ENCODE results near the gene DEFB132. TPM values are rescaled to one million over a fixed set of nuclear protein-coding genes. Genes with fewer than 3 reads are reported as not detected.

The DEFB132 gene
- total and polyA plus RNA-seq, 2 of the 13 experiments (the other 11 are each of a cell fraction or from before 2014, with no cell fraction given): not detected

DNA sequence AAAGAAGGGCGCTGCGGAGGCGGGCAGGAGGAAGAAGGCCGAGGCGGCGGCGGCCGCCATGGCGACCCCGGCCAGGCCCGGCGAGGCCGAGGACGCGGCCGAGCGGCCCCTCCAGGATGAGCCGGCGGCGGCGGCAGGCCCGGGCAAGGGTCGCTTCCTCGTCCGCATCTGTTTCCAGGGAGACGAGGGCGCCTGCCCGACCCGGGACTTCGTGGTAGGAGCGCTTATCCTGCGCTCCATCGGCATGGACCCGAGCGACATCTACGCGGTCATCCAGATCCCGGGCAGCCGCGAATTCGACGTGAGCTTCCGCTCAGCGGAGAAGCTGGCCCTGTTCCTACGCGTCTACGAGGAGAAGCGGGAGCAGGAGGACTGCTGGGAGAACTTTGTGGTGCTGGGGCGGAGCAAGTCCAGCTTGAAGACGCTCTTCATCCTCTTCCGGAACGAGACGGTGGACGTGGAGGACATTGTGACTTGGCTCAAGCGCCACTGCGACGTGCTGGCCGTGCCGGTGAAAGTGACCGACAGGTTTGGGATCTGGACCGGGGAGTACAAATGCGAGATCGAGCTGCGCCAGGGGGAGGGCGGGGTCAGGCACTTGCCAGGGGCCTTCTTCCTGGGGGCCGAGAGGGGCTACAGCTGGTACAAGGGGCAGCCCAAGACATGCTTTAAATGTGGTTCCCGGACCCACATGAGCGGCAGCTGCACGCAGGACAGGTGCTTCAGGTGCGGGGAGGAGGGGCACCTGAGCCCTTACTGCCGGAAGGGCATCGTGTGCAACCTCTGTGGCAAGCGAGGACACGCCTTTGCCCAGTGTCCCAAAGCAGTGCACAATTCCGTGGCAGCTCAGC lies 40.6 kb downstream of the DEFB132 start (continued):
- TF ChIP-seq, protein P1, sequence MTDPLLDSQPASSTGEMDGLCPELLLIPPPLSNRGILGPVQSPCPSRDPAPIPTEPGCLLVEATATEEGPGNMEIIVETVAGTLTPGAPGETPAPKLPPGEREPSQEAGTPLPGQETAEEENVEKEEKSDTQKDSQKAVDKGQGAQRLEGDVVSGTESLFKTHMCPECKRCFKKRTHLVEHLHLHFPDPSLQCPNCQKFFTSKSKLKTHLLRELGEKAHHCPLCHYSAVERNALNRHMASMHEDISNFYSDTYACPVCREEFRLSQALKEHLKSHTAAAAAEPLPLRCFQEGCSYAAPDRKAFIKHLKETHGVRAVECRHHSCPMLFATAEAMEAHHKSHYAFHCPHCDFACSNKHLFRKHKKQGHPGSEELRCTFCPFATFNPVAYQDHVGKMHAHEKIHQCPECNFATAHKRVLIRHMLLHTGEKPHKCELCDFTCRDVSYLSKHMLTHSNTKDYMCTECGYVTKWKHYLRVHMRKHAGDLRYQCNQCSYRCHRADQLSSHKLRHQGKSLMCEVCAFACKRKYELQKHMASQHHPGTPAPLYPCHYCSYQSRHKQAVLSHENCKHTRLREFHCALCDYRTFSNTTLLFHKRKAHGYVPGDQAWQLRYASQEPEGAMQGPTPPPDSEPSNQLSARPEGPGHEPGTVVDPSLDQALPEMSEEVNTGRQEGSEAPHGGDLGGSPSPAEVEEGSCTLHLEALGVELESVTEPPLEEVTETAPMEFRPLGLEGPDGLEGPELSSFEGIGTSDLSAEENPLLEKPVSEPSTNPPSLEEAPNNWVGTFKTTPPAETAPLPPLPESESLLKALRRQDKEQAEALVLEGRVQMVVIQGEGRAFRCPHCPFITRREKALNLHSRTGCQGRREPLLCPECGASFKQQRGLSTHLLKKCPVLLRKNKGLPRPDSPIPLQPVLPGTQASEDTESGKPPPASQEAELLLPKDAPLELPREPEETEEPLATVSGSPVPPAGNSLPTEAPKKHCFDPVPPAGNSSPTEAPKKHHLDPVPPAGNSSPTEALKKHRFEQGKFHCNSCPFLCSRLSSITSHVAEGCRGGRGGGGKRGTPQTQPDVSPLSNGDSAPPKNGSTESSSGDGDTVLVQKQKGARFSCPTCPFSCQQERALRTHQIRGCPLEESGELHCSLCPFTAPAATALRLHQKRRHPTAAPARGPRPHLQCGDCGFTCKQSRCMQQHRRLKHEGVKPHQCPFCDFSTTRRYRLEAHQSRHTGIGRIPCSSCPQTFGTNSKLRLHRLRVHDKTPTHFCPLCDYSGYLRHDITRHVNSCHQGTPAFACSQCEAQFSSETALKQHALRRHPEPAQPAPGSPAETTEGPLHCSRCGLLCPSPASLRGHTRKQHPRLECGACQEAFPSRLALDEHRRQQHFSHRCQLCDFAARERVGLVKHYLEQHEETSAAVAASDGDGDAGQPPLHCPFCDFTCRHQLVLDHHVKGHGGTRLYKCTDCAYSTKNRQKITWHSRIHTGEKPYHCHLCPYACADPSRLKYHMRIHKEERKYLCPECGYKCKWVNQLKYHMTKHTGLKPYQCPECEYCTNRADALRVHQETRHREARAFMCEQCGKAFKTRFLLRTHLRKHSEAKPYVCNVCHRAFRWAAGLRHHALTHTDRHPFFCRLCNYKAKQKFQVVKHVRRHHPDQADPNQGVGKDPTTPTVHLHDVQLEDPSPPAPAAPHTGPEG (CRISPR knock-in tag; IDR thresholded peaks at IDR 0.05): peak; percentile 28
- TF ChIP-seq KDM1A (CRISPR knock-in tag; IDR thresholded peaks at IDR 0.05): 0 out of 2 replicates have a peak, but pooled peaks have one; percentile 26
- peak; percentile 50; the same call in 1 of the 2 replicates for TF ChIP-seq MTF2 (CRISPR knock-in tag; IDR thresholded peaks at IDR 0.05; ENCODE audit: borderline replicate concordance)
- TF ChIP-seq, protein P2, sequence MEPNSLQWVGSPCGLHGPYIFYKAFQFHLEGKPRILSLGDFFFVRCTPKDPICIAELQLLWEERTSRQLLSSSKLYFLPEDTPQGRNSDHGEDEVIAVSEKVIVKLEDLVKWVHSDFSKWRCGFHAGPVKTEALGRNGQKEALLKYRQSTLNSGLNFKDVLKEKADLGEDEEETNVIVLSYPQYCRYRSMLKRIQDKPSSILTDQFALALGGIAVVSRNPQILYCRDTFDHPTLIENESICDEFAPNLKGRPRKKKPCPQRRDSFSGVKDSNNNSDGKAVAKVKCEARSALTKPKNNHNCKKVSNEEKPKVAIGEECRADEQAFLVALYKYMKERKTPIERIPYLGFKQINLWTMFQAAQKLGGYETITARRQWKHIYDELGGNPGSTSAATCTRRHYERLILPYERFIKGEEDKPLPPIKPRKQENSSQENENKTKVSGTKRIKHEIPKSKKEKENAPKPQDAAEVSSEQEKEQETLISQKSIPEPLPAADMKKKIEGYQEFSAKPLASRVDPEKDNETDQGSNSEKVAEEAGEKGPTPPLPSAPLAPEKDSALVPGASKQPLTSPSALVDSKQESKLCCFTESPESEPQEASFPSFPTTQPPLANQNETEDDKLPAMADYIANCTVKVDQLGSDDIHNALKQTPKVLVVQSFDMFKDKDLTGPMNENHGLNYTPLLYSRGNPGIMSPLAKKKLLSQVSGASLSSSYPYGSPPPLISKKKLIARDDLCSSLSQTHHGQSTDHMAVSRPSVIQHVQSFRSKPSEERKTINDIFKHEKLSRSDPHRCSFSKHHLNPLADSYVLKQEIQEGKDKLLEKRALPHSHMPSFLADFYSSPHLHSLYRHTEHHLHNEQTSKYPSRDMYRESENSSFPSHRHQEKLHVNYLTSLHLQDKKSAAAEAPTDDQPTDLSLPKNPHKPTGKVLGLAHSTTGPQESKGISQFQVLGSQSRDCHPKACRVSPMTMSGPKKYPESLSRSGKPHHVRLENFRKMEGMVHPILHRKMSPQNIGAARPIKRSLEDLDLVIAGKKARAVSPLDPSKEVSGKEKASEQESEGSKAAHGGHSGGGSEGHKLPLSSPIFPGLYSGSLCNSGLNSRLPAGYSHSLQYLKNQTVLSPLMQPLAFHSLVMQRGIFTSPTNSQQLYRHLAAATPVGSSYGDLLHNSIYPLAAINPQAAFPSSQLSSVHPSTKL (CRISPR knock-in tag; IDR thresholded peaks at IDR 0.05): no peak
- TF ChIP-seq EED (CRISPR knock-in tag; IDR thresholded peaks at IDR 0.05): peak; percentile 17; the same call in 1 of the 2 replicates
- TF ChIP-seq NBN (conservative IDR thresholded peaks at IDR 0.05): no peak
- TF ChIP-seq, protein P3, sequence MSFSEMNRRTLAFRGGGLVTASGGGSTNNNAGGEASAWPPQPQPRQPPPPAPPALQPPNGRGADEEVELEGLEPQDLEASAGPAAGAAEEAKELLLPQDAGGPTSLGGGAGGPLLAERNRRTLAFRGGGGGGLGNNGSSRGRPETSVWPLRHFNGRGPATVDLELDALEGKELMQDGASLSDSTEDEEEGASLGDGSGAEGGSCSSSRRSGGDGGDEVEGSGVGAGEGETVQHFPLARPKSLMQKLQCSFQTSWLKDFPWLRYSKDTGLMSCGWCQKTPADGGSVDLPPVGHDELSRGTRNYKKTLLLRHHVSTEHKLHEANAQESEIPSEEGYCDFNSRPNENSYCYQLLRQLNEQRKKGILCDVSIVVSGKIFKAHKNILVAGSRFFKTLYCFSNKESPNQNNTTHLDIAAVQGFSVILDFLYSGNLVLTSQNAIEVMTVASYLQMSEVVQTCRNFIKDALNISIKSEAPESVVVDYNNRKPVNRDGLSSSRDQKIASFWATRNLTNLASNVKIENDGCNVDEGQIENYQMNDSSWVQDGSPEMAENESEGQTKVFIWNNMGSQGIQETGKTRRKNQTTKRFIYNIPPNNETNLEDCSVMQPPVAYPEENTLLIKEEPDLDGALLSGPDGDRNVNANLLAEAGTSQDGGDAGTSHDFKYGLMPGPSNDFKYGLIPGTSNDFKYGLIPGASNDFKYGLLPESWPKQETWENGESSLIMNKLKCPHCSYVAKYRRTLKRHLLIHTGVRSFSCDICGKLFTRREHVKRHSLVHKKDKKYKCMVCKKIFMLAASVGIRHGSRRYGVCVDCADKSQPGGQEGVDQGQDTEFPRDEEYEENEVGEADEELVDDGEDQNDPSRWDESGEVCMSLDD (CRISPR knock-in tag; IDR thresholded peaks at IDR 0.05; ENCODE audit: borderline replicate concordance): no peak
- no peak for TF ChIP-seq ZNF263 (CRISPR knock-in tag; IDR thresholded peaks at IDR 0.05)
- TF ChIP-seq FOXP1 (IDR thresholded peaks at IDR 0.05): no peak
- TF ChIP-seq FOXP1 (CRISPR knock-in tag; IDR thresholded peaks at IDR 0.05): no peak
- TF ChIP-seq, protein P4, sequence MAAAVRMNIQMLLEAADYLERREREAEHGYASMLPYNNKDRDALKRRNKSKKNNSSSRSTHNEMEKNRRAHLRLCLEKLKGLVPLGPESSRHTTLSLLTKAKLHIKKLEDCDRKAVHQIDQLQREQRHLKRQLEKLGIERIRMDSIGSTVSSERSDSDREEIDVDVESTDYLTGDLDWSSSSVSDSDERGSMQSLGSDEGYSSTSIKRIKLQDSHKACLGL (CRISPR knock-in tag; IDR thresholded peaks at IDR 0.05): peak; percentile 88; the same call in 1 of the 2 replicates
- no peak for TF ChIP-seq ZNF615 (CRISPR knock-in tag; IDR thresholded peaks at IDR 0.05; ENCODE audit: borderline replicate concordance)
- TF ChIP-seq ZNF17 (CRISPR knock-in tag; IDR thresholded peaks at IDR 0.05): no peak
- TF ChIP-seq, protein P5, sequence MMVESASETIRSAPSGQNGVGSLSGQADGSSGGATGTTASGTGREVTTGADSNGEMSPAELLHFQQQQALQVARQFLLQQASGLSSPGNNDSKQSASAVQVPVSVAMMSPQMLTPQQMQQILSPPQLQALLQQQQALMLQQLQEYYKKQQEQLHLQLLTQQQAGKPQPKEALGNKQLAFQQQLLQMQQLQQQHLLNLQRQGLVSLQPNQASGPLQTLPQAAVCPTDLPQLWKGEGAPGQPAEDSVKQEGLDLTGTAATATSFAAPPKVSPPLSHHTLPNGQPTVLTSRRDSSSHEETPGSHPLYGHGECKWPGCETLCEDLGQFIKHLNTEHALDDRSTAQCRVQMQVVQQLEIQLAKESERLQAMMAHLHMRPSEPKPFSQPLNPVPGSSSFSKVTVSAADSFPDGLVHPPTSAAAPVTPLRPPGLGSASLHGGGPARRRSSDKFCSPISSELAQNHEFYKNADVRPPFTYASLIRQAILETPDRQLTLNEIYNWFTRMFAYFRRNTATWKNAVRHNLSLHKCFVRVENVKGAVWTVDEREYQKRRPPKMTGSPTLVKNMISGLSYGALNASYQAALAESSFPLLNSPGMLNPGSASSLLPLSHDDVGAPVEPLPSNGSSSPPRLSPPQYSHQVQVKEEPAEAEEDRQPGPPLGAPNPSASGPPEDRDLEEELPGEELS (CRISPR knock-in tag; IDR thresholded peaks at IDR 0.05): 0 out of 2 replicates have a peak, but pooled peaks have one; percentile 27

Data from HepG2 (cell line).